ENCODE data around the gene HES2.

DNA sequence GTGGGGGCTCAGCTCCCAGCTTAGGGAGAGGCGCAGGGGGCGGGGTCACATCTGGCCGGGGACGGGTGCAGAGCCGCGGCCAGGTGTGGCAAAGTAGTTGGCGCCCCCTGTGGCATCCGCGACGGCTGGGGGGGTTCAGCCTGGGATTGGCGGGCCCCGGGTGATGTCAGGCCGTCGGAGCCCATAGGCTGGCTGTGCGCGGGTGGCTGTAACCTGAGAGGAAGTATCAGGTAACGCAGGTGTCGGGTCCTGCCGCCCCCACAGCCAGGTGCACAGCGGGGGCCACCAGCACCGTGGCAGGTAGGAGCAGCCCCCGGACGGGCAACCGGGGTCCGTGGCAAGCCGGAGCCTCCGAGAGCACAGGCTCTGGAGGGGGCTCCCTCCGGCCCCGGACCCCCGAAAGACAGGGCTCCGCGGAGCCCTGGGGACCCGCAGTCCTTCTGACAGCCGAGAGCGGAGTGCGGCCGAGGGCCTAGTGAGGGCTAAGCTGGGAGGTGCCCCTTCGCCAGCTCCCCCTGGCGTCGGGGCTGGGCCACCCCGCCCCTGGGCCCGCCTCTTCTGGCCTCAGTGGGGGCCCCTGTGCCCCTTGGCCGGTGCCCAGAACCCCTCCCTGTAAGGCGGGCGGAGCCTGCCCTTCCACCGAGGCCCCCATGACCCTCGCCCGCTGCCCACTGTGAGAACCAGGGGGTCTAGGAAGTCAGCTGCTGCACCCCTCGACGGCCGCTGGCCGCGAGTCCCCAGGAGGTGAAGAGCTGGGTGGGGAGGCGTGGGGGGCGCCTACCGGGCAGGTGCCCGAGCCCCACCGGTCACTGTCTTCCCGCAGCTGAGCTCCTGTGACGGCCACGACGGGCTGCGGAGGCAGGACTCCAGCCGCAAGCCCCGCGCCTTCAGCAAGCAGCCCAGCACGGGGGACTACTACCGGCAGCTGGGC is 28.4 kb upstream of the HES2 start:
- TF ChIP-seq, protein P1, sequence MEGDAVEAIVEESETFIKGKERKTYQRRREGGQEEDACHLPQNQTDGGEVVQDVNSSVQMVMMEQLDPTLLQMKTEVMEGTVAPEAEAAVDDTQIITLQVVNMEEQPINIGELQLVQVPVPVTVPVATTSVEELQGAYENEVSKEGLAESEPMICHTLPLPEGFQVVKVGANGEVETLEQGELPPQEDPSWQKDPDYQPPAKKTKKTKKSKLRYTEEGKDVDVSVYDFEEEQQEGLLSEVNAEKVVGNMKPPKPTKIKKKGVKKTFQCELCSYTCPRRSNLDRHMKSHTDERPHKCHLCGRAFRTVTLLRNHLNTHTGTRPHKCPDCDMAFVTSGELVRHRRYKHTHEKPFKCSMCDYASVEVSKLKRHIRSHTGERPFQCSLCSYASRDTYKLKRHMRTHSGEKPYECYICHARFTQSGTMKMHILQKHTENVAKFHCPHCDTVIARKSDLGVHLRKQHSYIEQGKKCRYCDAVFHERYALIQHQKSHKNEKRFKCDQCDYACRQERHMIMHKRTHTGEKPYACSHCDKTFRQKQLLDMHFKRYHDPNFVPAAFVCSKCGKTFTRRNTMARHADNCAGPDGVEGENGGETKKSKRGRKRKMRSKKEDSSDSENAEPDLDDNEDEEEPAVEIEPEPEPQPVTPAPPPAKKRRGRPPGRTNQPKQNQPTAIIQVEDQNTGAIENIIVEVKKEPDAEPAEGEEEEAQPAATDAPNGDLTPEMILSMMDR (IDR thresholded peaks at IDR 0.05; ENCODE audit: insufficient read depth, low read length, poor library complexity, severe bottlenecking), result no peak
- TF ChIP-seq EZH2phosphoT487 (conservative IDR thresholded peaks at IDR 0.05; ENCODE audit: low read length), result no peak
